Endothelial cell (in vitro differentiated cells): ENCODE data around the gene LDLRAD1. TPM values are rescaled to one million over a fixed set of nuclear protein-coding genes. Genes with fewer than 3 reads are reported as not detected.
"Not testable (repeated sequence)": the region's sequence is repeated elsewhere in the genome, so short reads cannot be mapped to it uniquely, and the experiment has no call there.

Experiments
- DNase-seq: peaks from one replicate; pipeline ENCODE4 v3.0.0; 2021; ENCODE audit warnings: low spot score
- H3K27ac Mint-ChIP-seq: one replicate; pipeline ENCODE4 v1.8.0; 2021; ENCODE audit warnings: mixed read lengths, inconsistent platforms; ENCODE audit not compliant: unreplicated experiment
- H3K27me3 Mint-ChIP-seq: one replicate; pipeline ENCODE4 v1.8.0; 2021; ENCODE audit warnings: mild to moderate bottlenecking, moderate library complexity, mixed read lengths, inconsistent platforms; ENCODE audit not compliant: unreplicated experiment
- H3K36me3 Mint-ChIP-seq: one replicate; pipeline ENCODE4 v1.8.0; 2021; ENCODE audit warnings: mild to moderate bottlenecking, low read depth, mixed read lengths, inconsistent platforms; ENCODE audit not compliant: unreplicated experiment
- H3K4me1 Mint-ChIP-seq: one replicate; pipeline ENCODE4 v1.8.0; 2021; ENCODE audit warnings: mild to moderate bottlenecking, mixed read lengths, inconsistent platforms; ENCODE audit not compliant: unreplicated experiment
- H3K4me3 Mint-ChIP-seq: one replicate; pipeline ENCODE4 v1.8.0; 2021; ENCODE audit warnings: mild to moderate bottlenecking, mixed read lengths, inconsistent platforms; ENCODE audit not compliant: unreplicated experiment
- H3K9me3 Mint-ChIP-seq: one replicate; pipeline ENCODE4 v1.8.0; 2021; ENCODE audit warnings: mixed read lengths, inconsistent platforms; ENCODE audit not compliant: unreplicated experiment
- total RNA-seq: library from RNA; stranded (reverse); fragmentation: NEBNext Ultra II Directional; extraction: Animal tissue kit (Norgen Biotek cat#: 25700); gene quantifications from one replicate; pipeline ENCODE4 v1.2.1, GENCODE V29; 2021; ENCODE audit not compliant: unreplicated experiment
- TF ChIP-seq, protein P1 (sequence below): fragments of 200-600 bp; sonication (generic); IDR thresholded peaks from one replicate; pipeline ENCODE4 v1.5.0; 2021; ENCODE audit warnings: antibody characterized with exemption; ENCODE audit not compliant: unreplicated experiment

Gene LDLRAD1
- total RNA-seq, 1 donor from 2014 or later, result not detected

DNA sequence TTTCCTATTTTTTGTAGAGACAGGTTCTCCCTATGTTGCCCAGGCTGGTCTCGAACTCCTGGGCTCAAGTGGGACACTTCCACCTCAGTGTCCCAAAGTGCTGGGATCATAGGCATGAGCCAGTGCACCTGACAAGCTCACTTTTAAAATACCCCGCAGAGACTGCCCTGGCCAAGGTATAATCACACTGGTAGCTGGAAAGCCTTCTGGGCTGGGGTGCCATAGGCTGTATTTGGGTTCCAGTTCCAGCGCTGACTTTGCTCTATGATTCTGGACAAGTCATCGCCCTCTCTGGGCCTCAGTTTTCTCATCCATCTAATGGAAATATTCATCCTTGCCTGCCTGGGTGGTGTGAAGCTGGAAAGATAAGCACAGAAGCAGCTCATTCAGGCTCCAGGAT is 10.4 kb downstream of the LDLRAD1 start:
- TF ChIP-seq, protein P1, sequence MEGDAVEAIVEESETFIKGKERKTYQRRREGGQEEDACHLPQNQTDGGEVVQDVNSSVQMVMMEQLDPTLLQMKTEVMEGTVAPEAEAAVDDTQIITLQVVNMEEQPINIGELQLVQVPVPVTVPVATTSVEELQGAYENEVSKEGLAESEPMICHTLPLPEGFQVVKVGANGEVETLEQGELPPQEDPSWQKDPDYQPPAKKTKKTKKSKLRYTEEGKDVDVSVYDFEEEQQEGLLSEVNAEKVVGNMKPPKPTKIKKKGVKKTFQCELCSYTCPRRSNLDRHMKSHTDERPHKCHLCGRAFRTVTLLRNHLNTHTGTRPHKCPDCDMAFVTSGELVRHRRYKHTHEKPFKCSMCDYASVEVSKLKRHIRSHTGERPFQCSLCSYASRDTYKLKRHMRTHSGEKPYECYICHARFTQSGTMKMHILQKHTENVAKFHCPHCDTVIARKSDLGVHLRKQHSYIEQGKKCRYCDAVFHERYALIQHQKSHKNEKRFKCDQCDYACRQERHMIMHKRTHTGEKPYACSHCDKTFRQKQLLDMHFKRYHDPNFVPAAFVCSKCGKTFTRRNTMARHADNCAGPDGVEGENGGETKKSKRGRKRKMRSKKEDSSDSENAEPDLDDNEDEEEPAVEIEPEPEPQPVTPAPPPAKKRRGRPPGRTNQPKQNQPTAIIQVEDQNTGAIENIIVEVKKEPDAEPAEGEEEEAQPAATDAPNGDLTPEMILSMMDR, result no peak
- Mint-ChIP-seq H3K4me1 (peaks cover 2% of the 10 kb centered on the region), H3K27me3 (peaks cover 17% of the 10 kb centered on the region), H3K36me3 (peaks cover 4% of the 10 kb centered on the region), H3K4me3 (no peak overlapping the region), H3K9me3 (no peaks in the 10 kb centered on the region), H3K27ac (no peak overlapping the region)
- no peak for DNase-seq

- Mint-ChIP-seq H3K27ac (no peak overlapping the region), H3K4me1 (peaks cover 2% of the 10 kb centered on the region), H3K4me3 (no peak overlapping the region), H3K9me3 (no peaks in the 10 kb centered on the region), H3K36me3 (peaks cover 4% of the 10 kb centered on the region), H3K27me3 (peaks cover 13% of the 10 kb centered on the region)
- DNase-seq, result no peak
- TF ChIP-seq, protein P1, result no peak
Measured at GRCh38 chr1:54006508-54006907, 11.5 kb downstream of the LDLRAD1 start.

DNA sequence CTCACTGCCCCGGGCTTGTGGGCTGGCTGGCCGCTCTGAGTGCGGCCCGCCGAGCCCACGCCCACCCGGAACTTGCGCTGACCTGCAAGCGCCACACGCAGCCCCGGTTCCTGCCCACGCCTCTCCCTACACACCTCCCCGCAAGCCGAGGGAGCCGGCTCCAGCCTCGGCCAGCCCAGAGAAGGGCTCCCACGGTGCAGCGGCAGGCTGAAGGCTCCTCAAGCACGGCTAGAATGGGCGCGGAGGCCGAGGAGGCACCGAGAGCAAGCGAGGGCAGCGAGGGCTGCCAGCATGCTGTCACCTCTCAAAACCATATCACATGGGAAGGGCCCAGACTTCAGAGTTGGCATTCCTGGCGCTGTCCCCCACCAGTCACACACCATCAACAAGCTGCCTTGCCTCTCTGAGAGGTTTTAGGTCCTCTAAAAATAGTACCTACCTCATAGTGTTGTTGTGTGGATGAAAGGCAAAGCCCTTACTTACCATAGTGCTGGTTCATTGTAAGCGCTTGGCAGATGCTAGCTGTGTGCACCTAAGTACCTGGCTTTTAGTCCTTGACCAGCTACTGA is 13.4 kb downstream of the LDLRAD1 start:
- H3K27me3 Mint-ChIP-seq, result peaks cover 8% of the 10 kb centered on the region
- no peaks in the 10 kb centered on the region for H3K9me3 Mint-ChIP-seq
- DNase-seq, result no peak
- H3K4me3 Mint-ChIP-seq, result no peak overlapping the region
- peaks cover 2% of the 10 kb centered on the region for H3K4me1 Mint-ChIP-seq
- H3K36me3 Mint-ChIP-seq, result peaks cover 4% of the 10 kb centered on the region
- TF ChIP-seq, protein P1, result no peak
- H3K27ac Mint-ChIP-seq, result no peak overlapping the region

GRCh38 chr1:54003750-54004480 is 14.1 kb downstream of the LDLRAD1 start:
- H3K4me3 Mint-ChIP-seq, result not testable (repeated sequence)

GRCh38 chr1:54003249-54003646 is 14.7 kb downstream of the LDLRAD1 start:
- Mint-ChIP-seq H3K4me1 (peaks cover 2% of the 10 kb centered on the region), H3K27me3 (peaks cover 7% of the 10 kb centered on the region), H3K36me3 (peaks cover 4% of the 10 kb centered on the region), H3K9me3 (no peaks in the 10 kb centered on the region), H3K27ac (no peak overlapping the region), H3K4me3 (no peak overlapping the region)
- DNase-seq, result no peak
- TF ChIP-seq, protein P1, result no peak

More at GRCh38 chr1:54003750-54004480, 14.1 kb downstream of the LDLRAD1 start:
- not testable (repeated sequence) for H3K27ac Mint-ChIP-seq, H3K4me1 Mint-ChIP-seq, H3K9me3 Mint-ChIP-seq, DNase-seq, H3K27me3 Mint-ChIP-seq, H3K36me3 Mint-ChIP-seq
